K562 (cell line): ENCODE results near the gene MRPL28. TPM values are rescaled to one million over a fixed set of nuclear protein-coding genes. Genes with fewer than 3 reads are reported as not detected.
A peak's percentile ranks its signal among the peaks of the same experiment; 100 is the strongest.

ENCODE experiments used
- ATAC-seq: fragments of 200-7000 bp; cut with Tn5 transposase; 3 replicates; pipeline ENCODE4 v1.9.1; 2020; ENCODE audit warnings: moderate library complexity
- BruUV-seq: library from RNA; stranded (reverse); fragments of 400-500 nt; replicated peaks from 2 replicates; lab custom pipeline; 2021; lab: Mats Ljungman, UMichigan
- CTCF ChIA-PET: fragments of 300-600 bp; formaldehyde crosslinking; extraction: SDS; loops from one replicate; lab custom pipeline; 2021; ENCODE audit warnings: low intra/inter-chr PET ratio; lab: Yijun Ruan, JAX
- POLR2A ChIA-PET: fragments of 300-600, 350-650 bp; sonication (Branson Sonifier 250); formaldehyde crosslinking; extraction: SDS; loops from one replicate; lab custom pipeline; 2021; ENCODE audit warnings: antibody characterized with exemption, inconsistent platforms; lab: Yijun Ruan, JAX
- DNase-seq, 4 experiments: peaks; one replicate each; pipeline versions ENCODE4 v3.0.0 to v3.0.0-alpha.2; 2011 to 2018; ENCODE audit warnings: low spot score in 3 of 4, mixed read lengths in 3 of 4; ENCODE audit errors: extremely low read depth in 1 of 4
- FAIRE-seq: peaks from 2 replicates; lab custom pipeline; 2011; peaks lifted over from hg19 to GRCh38; lab: Jason Lieb, UNC
- H2AFZ ChIP-seq: 2 replicates; pipeline ENCODE4 v1.6.0; 2011; ENCODE audit warnings: low read depth, low read length, control low read depth, inconsistent platforms
- H3K27ac ChIP-seq: fragments of 200-600 bp; 3 replicates; pipeline ENCODE4 v1.8.0; 2011; ENCODE audit warnings: low read depth, mild to moderate bottlenecking, control low read depth, inconsistent platforms, low read length, moderate library complexity, mixed read lengths; ENCODE audit errors: extremely low read depth
- H3K27me3 ChIP-seq, 2 experiments: fragments of 300-600 bp in 1 of 2; 2 replicates in 1 of 2; 3 replicates in 1 of 2; pipeline versions ENCODE4 v1.6.0 to v1.8.0; 2011; ENCODE audit warnings: inconsistent platforms in 2 of 2, low read length in 2 of 2, mild to moderate bottlenecking in 1 of 2, mixed read lengths in 1 of 2, moderate library complexity in 1 of 2; ENCODE audit not compliant: control insufficient read depth in 2 of 2, insufficient read depth in 2 of 2
- H3K36me3 ChIP-seq: fragments of 300-600 bp; 3 replicates; pipeline ENCODE4 v1.8.0; 2011; ENCODE audit warnings: mild to moderate bottlenecking, low read length, inconsistent platforms; ENCODE audit not compliant: control insufficient read depth, insufficient read depth
- H3K4me1 ChIP-seq, 2 experiments: fragments of 200-600 bp in 1 of 2; replicated peaks in 1 of 2; 2 replicates in 1 of 2; 3 replicates in 1 of 2; pipeline versions ENCODE4 v1.5.1 to v1.8.0; 2011; ENCODE audit warnings: inconsistent platforms in 2 of 2, low read length in 2 of 2, mild to moderate bottlenecking in 1 of 2, mixed read lengths in 1 of 2, moderate library complexity in 1 of 2; ENCODE audit not compliant: control insufficient read depth in 2 of 2, insufficient read depth in 2 of 2
- H3K4me2 ChIP-seq: 2 replicates; pipeline ENCODE4 v1.6.1; 2011; ENCODE audit warnings: low read length, control low read depth, inconsistent platforms, mixed read lengths; ENCODE audit not compliant: insufficient read depth
- H3K4me3 ChIP-seq: fragments of 200-600 bp; sonication (generic), shearing (Covaris generic); 2 replicates; pipeline ENCODE4 v1.5.1; 2016; ENCODE audit warnings: control low read depth, inconsistent platforms
- H3K79me2 ChIP-seq: fragments of 200-600 bp; 3 replicates; pipeline ENCODE4 v1.8.0; 2011; ENCODE audit warnings: low read length, inconsistent platforms; ENCODE audit not compliant: control insufficient read depth, insufficient read depth
- H3K9ac ChIP-seq, 2 experiments: 2 replicates each; pipeline versions ENCODE4 v1.6.0 to v1.6.1; 2011; ENCODE audit warnings: low read depth in 2 of 2, low read length in 2 of 2, control low read depth in 1 of 2, inconsistent platforms in 1 of 2, mild to moderate bottlenecking in 1 of 2, mixed read lengths in 1 of 2; ENCODE audit not compliant: insufficient read depth in 1 of 2
- H3K9me1 ChIP-seq: one replicate; pipeline ENCODE4 v1.6.0; 2011; ENCODE audit warnings: inconsistent platforms, mild to moderate bottlenecking, low read length, moderate library complexity; ENCODE audit not compliant: control insufficient read depth, insufficient read depth
- H3K9me3 ChIP-seq: replicated peaks from 2 replicates; pipeline ENCODE4 v1.5.1; 2011; ENCODE audit warnings: low read depth, low read length, inconsistent platforms; ENCODE audit not compliant: control insufficient read depth, insufficient read depth
- H4K20me1 ChIP-seq: replicated peaks from 2 replicates; pipeline ENCODE4 v1.6.1; 2011; ENCODE audit warnings: low read length, inconsistent platforms, mixed read lengths; ENCODE audit not compliant: control insufficient read depth, insufficient read depth
- BRD4 ChIP-seq: fragments of 200-600 bp; sonication (generic); IDR thresholded peaks from 2 replicates; pipeline ENCODE4 v1.6.1; 2017; ENCODE audit warnings: inconsistent platforms
- FOXM1 ChIP-seq, 2 experiments: fragments of 450-650 bp in 1 of 2; sonication (generic) in 1 of 2; formaldehyde crosslinking in 1 of 2; IDR thresholded peaks; 2 replicates each; pipeline versions ENCODE4 v1.6.1 to v1.9.0; 2017 to 2022; ENCODE audit warnings: low read depth in 2 of 2, mild to moderate bottlenecking in 2 of 2, missing genetic modification reagents in 1 of 2, moderate library complexity in 1 of 2
- L3MBTL2 ChIP-seq: fragments of 450-650 bp; IDR thresholded peaks from 2 replicates; pipeline ENCODE4 v1.6.1; 2016; ENCODE audit warnings: mild to moderate bottlenecking, moderate library complexity
- MTA1 ChIP-seq: fragments of 450-650 bp; IDR thresholded peaks from 2 replicates; pipeline ENCODE4 v1.6.1; 2017; ENCODE audit warnings: borderline replicate concordance
- NBN ChIP-seq: fragments of 450-650 bp; IDR thresholded peaks from 2 replicates; pipeline ENCODE4 v1.6.1; 2016; ENCODE audit warnings: low read depth, mild to moderate bottlenecking
- PRMT5 ChIP-seq: sonication (generic); formaldehyde crosslinking; IDR thresholded peaks from 2 replicates; pipeline ENCODE4 v1.5.0; 2020; ENCODE audit warnings: missing genetic modification reagents
- RAD51 ChIP-seq: fragments of 450-650 bp; IDR thresholded peaks from 2 replicates; pipeline ENCODE4 v1.7.1; 2016; ENCODE audit warnings: low read depth, mild to moderate bottlenecking, borderline replicate concordance
- SAP30 ChIP-seq: fragments of 200-600 bp; sonication (generic); IDR thresholded peaks from 2 replicates; pipeline ENCODE4 v1.6.1; 2012; ENCODE audit warnings: borderline replicate concordance, low read depth, mild to moderate bottlenecking, moderate library complexity, low read length, control low read depth, inconsistent platforms; ENCODE audit not compliant: insufficient read depth, poor library complexity, severe bottlenecking
- SRSF1 ChIP-seq: fragments of 200-400 bp; formaldehyde crosslinking; IDR thresholded peaks from 2 replicates; pipeline ENCODE4 v1.6.1; 2017; ENCODE audit warnings: mild to moderate bottlenecking, low read depth, low read length, moderate library complexity
- WHSC1 ChIP-seq: IDR thresholded peaks from one replicate; pipeline ENCODE4 v1.6.1; 2012; ENCODE audit warnings: low read length, control low read depth, inconsistent platforms
- ZFP1 ChIP-seq: fragments of 450-650 bp; formaldehyde crosslinking; IDR thresholded peaks from 2 replicates; pipeline ENCODE4 v1.4.0; 2020; ENCODE audit warnings: mild to moderate bottlenecking, mixed read lengths
- ZFP36 ChIP-seq: fragments of 150-350 bp; IDR thresholded peaks from 2 replicates; pipeline ENCODE4 v1.6.1; 2018; ENCODE audit warnings: low read length, low read depth; ENCODE audit not compliant: partially characterized antibody
- WGBS: fragments of 100-300 bp; shearing (Covaris generic); methylation state at CpG from one replicate; pipeline ENCODE4 v1.1.6; 2016; ENCODE audit warnings: low coverage, mixed read lengths; ENCODE audit not compliant: insufficient coverage; ENCODE audit errors: missing lambda C conversion rate; 5-methylcytosine and 5-hydroxymethylcytosine counted together
- in situ Hi-C: fragments of 300-500 bp; cut with MboI; formaldehyde crosslinking; loops from 4 replicates; pipeline ENCODE4 v1.15.0; 2018; ENCODE audit warnings: inconsistent platforms, mixed read lengths
- intact Hi-C: fragments of 100-400 bp; cut with micrococcal nuclease; formaldehyde crosslinking; loops from 2 replicates; pipeline ENCODE4 v1.14.2; 2022
- polyA plus RNA-seq, 8 experiments: library from polyadenylated mRNA; depleted of rRNA in 4 of 8; stranded (reverse) in 5 of 8; unstranded in 3 of 8; fragments of >200 nt; fragmentation: Nextera tagmentation in 2 of 8; fragmentation: Illumina TruSeq in 1 of 8; extraction: Ambion mirVana in 2 of 8; extraction: Trizol in 1 of 8; gene quantifications; 2 replicates each; pipeline versions ENCODE4 v1.2.1 to v1.2.3, GENCODE V29; 2011 to 2014; ENCODE audit warnings: inconsistent platforms in 1 of 8, missing spikeins in 1 of 8
- total RNA-seq, 7 experiments: library from RNA; depleted of rRNA in 6 of 7; stranded (reverse); fragments of >200 nt in 6 of 7; fragmentation: Illumina TruSeq in 2 of 7; extraction: Trizol in 2 of 7; gene quantifications; 2 replicates each; pipeline versions ENCODE4 v1.2.1 to v1.2.3, GENCODE V29; 2011 to 2021; ENCODE audit warnings: low replicate concordance in 1 of 7
- TF ChIP-seq, protein P1 (sequence below): fragments of 250-450 bp; sonication (Bioruptor Pico); IDR thresholded peaks from 2 replicates; pipeline ENCODE4 v1.4.0; 2020
- TF ChIP-seq, protein P2 (sequence below): sonication (generic); IDR thresholded peaks from 2 replicates; pipeline ENCODE4 v1.6.1; 2016
- TF ChIP-seq, protein P3 (sequence below): fragments of 450-650 bp; formaldehyde crosslinking; IDR thresholded peaks from 2 replicates; pipeline ENCODE4 v1.4.0; 2020; ENCODE audit warnings: mild to moderate bottlenecking, moderate library complexity

The MRPL28 gene
- total and polyA plus RNA-seq, 9 of the 15 experiments (the other 6 are each of a cell fraction or from before 2014, with no cell fraction given): 2.5 to 323 (median 175) TPM

DNA sequence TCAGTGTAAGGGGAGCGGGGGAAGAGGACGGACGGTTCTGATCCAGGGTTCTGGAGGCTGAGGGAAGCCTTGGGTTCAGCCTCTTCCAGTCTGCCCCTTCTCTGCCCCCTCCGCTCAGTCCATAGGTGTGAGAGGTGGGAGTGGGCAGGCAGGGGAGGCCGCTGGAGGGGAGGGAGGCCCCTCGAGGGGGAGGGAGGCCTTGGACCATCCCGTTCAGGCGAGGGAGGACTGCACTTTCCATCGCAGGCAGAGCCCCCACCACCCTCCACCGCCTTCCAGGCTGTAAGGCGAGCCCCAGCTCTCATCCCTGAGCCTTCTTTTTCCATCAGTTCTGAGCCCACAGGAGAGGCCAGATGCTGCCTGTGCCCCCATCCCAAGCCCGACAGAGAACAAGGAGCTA lies 13.6 kb downstream of the MRPL28 start:
- H3K4me2 ChIP-seq: no peak overlapping the region
- no peaks in the 10 kb centered on the region for H3K9me1 ChIP-seq
- peaks cover 4% of the 10 kb centered on the region for H3K79me2 ChIP-seq
- BruUV-seq: no TSS peak
- H3K36me3 ChIP-seq: no peaks in the 10 kb centered on the region
- H2AFZ ChIP-seq: no peak overlapping the region
- ChIA-PET POLR2A (interaction anchor here (0.6 to 1.3 kb wide), 4 partner anchors 9 to 296 kb away, joined by 3 to 4 read pairs (median 4); no protein-coding TSS in a partner anchor), CTCF (no interaction called here)
- in situ Hi-C loops: no loop called here
- no peak overlapping the region for H3K27ac ChIP-seq
- FAIRE-seq (no peak), ATAC-seq (no peak), DNase-seq (no peak)
- WGBS: 62% methylated on average over 5 of the region's 12 CpGs
- H3K4me3 ChIP-seq: no peak overlapping the region
- H3K27me3 ChIP-seq: no peaks in the 10 kb centered on the region
- TF ChIP-seq WHSC1: no peak
- TF ChIP-seq, protein P1, sequence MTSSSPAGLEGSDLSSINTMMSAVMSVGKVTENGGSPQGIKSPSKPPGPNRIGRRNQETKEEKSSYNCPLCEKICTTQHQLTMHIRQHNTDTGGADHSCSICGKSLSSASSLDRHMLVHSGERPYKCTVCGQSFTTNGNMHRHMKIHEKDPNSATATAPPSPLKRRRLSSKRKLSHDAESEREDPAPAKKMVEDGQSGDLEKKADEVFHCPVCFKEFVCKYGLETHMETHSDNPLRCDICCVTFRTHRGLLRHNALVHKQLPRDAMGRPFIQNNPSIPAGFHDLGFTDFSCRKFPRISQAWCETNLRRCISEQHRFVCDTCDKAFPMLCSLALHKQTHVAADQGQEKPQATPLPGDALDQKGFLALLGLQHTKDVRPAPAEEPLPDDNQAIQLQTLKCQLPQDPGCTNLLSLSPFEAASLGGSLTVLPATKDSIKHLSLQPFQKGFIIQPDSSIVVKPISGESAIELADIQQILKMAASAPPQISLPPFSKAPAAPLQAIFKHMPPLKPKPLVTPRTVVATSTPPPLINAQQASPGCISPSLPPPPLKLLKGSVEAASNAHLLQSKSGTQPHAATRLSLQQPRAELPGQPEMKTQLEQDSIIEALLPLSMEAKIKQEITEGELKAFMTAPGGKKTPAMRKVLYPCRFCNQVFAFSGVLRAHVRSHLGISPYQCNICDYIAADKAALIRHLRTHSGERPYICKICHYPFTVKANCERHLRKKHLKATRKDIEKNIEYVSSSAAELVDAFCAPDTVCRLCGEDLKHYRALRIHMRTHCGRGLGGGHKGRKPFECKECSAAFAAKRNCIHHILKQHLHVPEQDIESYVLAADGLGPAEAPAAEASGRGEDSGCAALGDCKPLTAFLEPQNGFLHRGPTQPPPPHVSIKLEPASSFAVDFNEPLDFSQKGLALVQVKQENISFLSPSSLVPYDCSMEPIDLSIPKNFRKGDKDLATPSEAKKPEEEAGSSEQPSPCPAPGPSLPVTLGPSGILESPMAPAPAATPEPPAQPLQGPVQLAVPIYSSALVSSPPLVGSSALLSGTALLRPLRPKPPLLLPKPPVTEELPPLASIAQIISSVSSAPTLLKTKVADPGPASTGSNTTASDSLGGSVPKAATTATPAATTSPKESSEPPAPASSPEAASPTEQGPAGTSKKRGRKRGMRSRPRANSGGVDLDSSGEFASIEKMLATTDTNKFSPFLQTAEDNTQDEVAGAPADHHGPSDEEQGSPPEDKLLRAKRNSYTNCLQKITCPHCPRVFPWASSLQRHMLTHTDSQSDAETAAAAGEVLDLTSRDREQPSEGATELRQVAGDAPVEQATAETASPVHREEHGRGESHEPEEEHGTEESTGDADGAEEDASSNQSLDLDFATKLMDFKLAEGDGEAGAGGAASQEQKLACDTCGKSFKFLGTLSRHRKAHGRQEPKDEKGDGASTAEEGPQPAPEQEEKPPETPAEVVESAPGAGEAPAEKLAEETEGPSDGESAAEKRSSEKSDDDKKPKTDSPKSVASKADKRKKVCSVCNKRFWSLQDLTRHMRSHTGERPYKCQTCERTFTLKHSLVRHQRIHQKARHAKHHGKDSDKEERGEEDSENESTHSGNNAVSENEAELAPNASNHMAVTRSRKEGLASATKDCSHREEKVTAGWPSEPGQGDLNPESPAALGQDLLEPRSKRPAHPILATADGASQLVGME (CRISPR knock-in tag): no peak
- TF ChIP-seq L3MBTL2: no peak
- TF ChIP-seq, protein P2, sequence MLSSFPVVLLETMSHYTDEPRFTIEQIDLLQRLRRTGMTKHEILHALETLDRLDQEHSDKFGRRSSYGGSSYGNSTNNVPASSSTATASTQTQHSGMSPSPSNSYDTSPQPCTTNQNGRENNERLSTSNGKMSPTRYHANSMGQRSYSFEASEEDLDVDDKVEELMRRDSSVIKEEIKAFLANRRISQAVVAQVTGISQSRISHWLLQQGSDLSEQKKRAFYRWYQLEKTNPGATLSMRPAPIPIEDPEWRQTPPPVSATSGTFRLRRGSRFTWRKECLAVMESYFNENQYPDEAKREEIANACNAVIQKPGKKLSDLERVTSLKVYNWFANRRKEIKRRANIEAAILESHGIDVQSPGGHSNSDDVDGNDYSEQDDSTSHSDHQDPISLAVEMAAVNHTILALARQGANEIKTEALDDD: no peak
- no peak for TF ChIP-seq MTA1
- no peak for TF ChIP-seq SRSF1
- TF ChIP-seq ZFP36: no peak
- TF ChIP-seq, protein P3, sequence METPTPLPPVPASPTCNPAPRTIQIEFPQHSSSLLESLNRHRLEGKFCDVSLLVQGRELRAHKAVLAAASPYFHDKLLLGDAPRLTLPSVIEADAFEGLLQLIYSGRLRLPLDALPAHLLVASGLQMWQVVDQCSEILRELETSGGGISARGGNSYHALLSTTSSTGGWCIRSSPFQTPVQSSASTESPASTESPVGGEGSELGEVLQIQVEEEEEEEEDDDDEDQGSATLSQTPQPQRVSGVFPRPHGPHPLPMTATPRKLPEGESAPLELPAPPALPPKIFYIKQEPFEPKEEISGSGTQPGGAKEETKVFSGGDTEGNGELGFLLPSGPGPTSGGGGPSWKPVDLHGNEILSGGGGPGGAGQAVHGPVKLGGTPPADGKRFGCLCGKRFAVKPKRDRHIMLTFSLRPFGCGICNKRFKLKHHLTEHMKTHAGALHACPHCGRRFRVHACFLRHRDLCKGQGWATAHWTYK: no peak
- no peak for TF ChIP-seq RAD51
- no peak for TF ChIP-seq SAP30
- TF ChIP-seq BRD4: no peak
- no peak for TF ChIP-seq NBN
- TF ChIP-seq FOXM1 (IDR thresholded peaks at IDR 0.05; ENCODE audit: low read depth): no peak
- TF ChIP-seq FOXM1 (CRISPR knock-in tag; IDR thresholded peaks at IDR 0.05; ENCODE audit: low read depth): no peak
- no peak for TF ChIP-seq ZFP1 (CRISPR knock-in tag)
- TF ChIP-seq PRMT5 (CRISPR knock-in tag): no peak
- H3K9ac ChIP-seq: peak overlapping the region in 1 of 2 experiments; percentile 4; a peak in 1 of 4 replicates
- H3K4me1 ChIP-seq: peaks cover 5 to 63% of the 10 kb centered on the region in 2 experiments
- intact Hi-C loops: no loop called here
- no peaks in the 10 kb centered on the region for H3K9me3 ChIP-seq
- no peaks in the 10 kb centered on the region for H4K20me1 ChIP-seq
